HG03469 (cell line): ENCODE data around the gene MRPL21.
"Not testable (repeated sequence)": the region's sequence is repeated elsewhere in the genome, so short reads cannot be mapped to it uniquely, and the experiment has no call there.

Experiments used
- ATAC-seq: cut with Tn5 transposase; IDR thresholded peaks from one replicate; pipeline ENCODE4 v1.9.1; 2021; ENCODE audit warnings: mild to moderate bottlenecking, moderate library complexity, moderate number of reproducible peaks; ENCODE audit not compliant: unreplicated experiment

MRPL21 gene

GRCh38 chr11:68872216-68873003 lies 31.2 kb downstream of the MRPL21 start:
- ATAC-seq: no peak

DNA sequence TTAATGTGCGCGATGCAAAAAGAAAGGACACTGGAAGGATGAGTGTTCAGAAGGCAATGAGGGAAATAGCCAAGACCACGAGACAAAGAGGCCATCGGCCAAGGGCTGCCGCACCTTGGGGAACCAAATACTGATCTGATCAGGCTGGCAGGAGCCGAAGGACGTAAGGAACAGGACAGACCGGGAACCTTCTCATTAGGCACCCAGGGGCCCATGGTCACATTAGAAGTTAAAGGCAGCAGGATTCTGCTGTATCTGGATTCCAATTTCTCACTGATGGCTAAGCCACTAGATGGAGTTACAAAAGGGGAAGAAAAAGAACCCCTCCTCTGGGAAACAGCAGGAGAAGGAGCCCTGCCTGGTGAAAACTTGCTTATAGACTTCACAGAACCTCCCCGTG lies 33.2 kb downstream of the MRPL21 start:
- ATAC-seq: no peak

- ATAC-seq: no peak
These were observed 35.3 kb downstream of the MRPL21 start for GRCh38 chr11:68868221-68868835.

GRCh38 chr11:68867066-68867465 lies 36.6 kb downstream of the MRPL21 start:
- no peak for ATAC-seq

- no peak for ATAC-seq
These were observed 38.4 kb downstream of the MRPL21 start for GRCh38 chr11:68865241-68865640.

DNA sequence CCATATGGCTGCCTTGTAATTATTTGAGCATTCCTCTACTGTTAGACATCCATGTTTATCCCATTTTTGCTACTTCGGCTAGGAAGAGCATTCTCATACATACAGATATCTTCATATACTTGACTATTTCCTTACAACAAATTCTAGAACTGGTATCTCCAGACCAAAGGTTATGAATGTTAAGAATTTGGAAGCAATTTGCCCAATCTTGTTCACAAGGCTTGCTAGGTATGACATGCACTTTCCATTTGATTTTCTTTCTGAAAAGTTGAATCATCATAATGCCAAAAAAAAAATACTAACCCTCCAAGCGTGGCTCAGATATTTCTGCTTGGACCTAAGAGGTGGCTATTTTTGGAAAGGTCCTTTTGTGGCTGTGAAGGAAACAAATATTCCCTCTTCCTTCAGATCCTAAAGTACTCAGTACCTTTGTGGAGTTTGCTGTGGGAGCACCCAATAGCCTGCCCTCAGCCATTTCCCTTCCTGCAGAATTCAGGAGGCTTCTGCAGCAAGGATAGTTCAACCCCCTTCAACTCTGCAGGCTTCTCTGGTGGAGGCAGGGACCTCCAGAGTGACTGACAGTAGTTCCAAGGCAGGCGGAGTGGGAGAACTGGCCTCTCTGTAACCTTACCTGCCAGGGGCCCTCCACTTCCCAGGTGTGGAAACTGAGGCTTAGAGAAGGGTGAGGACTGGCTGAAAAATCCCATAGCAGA lies 39.9 kb downstream of the MRPL21 start:
- ATAC-seq: no peak

- no peak for ATAC-seq
These were observed 41.2 kb downstream of the MRPL21 start for GRCh38 chr11:68862421-68862820.

DNA sequence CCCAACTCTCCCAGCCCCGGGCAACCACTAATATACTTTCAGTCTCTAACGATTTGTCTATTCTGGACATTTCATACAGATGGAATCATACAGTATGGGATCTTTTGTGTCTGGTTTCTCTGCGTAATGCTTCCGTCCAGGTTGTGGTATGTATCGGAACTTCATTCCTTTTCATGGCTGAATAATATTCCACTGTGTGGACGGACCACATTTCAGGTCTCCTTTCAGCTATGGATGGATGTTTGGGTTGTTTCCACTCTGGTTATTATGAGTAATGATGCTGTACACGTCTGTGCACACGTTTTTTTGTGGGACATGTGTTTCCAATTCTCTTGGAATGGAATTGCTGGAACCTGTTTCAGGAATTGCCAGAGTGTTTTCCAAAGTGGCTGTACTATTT lies 44.5 kb downstream of the MRPL21 start:
- ATAC-seq: no peak

DNA sequence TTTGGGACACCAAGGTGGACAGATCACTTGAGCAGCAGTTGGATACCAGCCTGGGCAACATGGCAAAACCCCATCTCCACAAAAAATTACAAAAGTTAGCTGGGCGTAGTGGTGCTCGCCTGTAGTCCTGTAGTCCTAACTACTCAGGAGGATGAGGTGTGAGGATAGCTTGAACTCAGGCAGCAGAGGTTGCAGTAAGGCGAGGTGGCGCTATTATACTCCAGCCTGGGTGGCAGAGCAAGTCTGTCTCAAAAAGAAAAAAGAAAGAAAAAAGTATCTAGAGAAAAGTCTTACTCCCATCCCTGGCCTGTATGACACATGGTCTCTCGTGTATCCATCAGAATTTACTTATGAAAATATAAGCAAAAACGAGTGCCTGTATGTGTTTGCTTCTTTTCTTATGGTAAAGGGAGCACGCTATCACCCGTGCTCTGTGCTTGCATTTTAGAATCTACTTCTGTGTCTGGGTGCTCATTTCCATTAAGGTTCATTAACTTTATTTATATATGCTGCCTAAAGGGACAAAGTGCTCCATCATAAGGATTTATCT lies 46.5 kb downstream of the MRPL21 start:
- no peak for ATAC-seq

DNA sequence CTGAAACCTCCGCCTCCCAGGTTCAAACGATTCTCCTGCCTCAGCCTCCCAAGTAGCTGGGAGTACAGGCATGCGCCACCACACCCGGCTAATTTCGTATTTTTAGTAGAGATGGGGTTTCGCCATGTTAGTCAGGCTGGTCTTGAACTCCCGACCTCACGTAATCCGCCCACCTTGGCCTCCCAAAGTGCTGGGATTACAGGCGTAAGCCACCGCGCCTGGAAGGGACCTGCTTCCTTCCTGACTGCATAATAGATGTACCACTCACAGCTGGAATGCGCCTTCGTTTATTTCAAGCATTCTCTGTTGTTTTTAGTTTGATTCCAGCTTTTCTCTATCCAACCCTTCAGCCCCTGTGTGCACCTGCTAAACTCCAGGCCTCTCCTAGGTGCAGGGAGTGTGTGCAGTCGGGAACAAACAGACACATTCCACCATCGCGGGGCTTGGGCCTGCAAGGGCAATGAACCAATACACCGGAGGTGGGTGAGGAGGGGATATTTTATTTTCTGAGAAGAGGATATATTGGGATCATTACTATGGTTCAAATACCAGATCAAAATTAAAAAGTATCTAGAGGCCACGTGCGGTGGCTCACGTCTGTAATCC lies 47.1 kb downstream of the MRPL21 start:
- ATAC-seq: not testable (repeated sequence)

GRCh38 chr11:68855205-68855981 lies 48.2 kb downstream of the MRPL21 start:
- ATAC-seq: no peak

DNA sequence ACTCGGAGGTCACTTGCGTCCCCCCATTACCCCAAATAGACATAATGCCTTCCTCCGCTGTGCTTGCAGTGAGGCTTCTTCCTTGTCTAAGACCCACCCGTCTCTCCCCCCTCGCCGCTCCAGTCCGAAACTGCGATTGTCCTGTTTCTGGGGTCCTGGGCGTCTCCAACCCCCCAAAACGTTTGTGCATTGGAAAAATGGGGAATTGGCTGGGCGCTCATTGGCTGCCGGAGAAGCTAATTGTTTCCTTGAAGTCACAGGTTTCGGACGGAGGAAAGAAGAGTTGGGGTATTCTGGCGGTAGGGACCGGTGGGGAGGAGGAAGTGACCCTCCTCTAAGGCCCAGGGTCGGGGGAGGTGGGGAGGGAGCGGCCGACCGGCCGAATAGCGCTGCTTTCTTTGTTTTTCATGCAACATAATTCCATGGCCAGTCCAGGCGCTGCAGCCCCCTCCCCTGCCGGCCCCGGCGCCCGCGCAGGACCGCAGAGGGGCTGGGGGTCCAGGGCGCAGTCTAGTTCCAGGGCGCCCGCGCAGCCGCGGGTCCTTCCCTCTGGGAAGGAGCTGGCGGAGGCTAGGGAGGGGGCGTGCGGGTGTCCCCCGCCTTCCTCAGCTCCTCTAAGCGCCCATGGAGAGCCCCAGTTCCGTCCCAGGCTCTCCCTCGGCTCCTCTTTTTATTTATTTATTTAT lies 49.2 kb downstream of the MRPL21 start:
- no peak for ATAC-seq

GRCh38 chr11:68852628-68853027 lies 51.0 kb downstream of the MRPL21 start:
- no peak for ATAC-seq

DNA sequence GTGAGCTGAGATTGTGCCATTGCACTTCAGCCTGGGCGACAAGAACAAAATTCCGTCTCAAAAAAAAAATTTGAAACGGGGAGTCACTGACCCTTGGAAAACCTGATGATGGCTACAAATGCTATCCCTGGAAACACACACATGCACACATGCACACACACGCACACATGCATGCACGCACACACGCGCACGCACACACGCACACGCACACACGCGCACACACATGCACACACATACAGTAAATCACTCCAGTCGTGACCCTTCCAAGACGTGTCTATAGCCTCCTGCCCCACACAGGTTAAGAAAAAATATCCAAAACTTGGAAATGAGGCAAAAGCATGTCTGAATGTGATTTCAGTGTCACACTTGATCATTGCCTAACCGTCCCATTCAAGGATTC lies 55.2 kb downstream of the MRPL21 start:
- ATAC-seq: no peak

DNA sequence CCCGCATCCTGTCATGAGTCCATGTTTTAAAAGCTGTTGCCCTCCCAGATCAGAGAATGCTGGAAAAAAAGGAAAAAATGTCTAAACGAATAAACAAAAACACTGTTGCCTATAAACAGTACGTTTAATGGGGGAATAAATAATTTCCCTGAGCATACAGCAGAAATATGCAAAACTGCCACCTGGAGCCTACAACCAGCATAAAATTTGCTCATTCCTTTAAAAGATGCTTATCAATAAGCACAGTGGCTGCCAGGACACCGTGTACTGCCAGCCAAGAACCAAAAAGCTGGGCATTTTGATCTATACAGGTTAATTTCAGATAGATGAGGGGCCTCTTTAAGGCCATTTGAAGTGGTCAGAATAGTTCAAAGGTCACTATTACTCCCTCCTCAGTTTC lies 56.2 kb downstream of the MRPL21 start:
- ATAC-seq: no peak

GRCh38 chr11:68845351-68846002 lies 58.2 kb downstream of the MRPL21 start:
- ATAC-seq: no peak

- no peak for ATAC-seq
These were observed 58.8 kb downstream of the MRPL21 start for GRCh38 chr11:68844801-68845200.

DNA sequence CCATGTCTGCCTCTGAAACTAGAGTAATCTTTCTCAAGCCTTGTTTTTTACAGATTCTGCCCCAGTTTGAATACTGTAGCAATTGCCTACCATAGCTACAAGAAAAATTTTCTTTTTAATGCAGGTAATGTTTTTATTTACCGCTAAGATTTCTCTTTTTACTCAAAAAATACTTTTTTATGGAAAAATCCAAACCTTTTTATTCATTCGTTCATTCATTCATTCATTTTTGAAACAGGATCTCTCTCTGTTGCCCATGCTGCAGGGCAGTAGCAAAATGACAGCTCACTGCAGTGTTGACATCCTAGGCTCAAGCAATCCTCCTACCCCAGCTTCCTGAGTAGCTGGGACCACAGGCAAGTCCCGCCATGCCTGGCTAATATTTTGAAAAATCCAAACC lies 59.3 kb downstream of the MRPL21 start:
- ATAC-seq: no peak

DNA sequence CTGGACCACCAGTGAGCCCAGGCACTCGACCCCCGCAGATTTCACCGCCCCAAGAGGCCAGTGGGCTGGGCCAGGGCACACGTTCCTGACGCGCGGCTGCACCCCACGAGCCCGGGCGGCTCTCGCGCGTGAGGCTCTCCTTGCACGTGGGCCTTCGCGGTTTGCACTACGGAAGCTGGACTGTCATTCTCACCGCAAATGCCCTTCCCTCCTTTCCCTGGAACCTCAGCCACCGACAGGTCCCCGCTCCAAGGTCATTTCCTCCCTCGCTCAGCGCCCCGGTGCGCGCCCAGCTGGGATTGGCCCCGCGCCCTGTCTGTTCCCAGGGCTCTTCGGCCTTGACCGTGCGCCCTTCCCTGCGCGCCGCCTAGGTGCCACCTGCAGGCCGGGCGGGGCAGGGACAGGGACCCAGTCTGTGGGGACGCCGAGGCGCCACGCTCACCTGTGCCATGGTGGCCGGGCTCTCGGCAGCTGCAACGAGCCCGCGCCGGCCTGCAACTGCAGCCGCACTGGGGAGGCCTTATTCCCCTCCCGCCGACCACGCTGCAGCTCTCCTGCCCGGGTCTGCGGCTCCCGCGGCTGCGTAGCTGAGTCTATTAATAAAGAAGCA lies 59.8 kb downstream of the MRPL21 start:
- no peak for ATAC-seq
